HG02852 (cell line): Measurements from ENCODE around the gene RBM12.

ENCODE experiments used
- ATAC-seq: cut with Tn5 transposase; IDR thresholded peaks from one replicate; pipeline ENCODE4 v1.9.1; 2021; ENCODE audit warnings: mild to moderate bottlenecking, moderate library complexity; ENCODE audit not compliant: unreplicated experiment

RBM12 gene

GRCh38 chr20:35621560-35621946 is 43.1 kb downstream of the RBM12 start:
- ATAC-seq, result no peak

GRCh38 chr20:35620818-35621559 is 43.7 kb downstream of the RBM12 start:
- ATAC-seq, result no peak

GRCh38 chr20:35619196-35620095 is 45.3 kb downstream of the RBM12 start:
- peak; percentile 36 for ATAC-seq

- no peak for ATAC-seq
Observed at GRCh38 chr20:35618263-35619131, 46.2 kb downstream of the RBM12 start.

- ATAC-seq, result no peak
Observed at GRCh38 chr20:35617397-35618262, 47.1 kb downstream of the RBM12 start.

- ATAC-seq, result no peak
Observed at GRCh38 chr20:35616465-35617396, 48.0 kb downstream of the RBM12 start.

GRCh38 chr20:35615667-35616464 is 48.8 kb downstream of the RBM12 start, which contains the start of gene SPAG4:
Gene SPAG4, plus strand, starts transcription at chr20:35615829. Its CDS starts 175 bp downstream, at chr20:35616004.
- ATAC-seq, result peak; percentile 70

GRCh38 chr20:35611482-35611881 is 53.2 kb downstream of the RBM12 start:
- ATAC-seq, result peak; percentile 36

GRCh38 chr20:35610833-35611427 is 53.8 kb downstream of the RBM12 start:
- ATAC-seq, result no peak

- no peak for ATAC-seq
Observed at GRCh38 chr20:35607003-35607735, 57.5 kb downstream of the RBM12 start.

- no peak for ATAC-seq
Observed at GRCh38 chr20:35606127-35606526, 58.6 kb downstream of the RBM12 start.

GRCh38 chr20:35604449-35604747 is 60.3 kb downstream of the RBM12 start:
- ATAC-seq, result no peak

GRCh38 chr20:35603695-35604448 is 60.8 kb downstream of the RBM12 start:
- ATAC-seq, result no peak

GRCh38 chr20:35602851-35603495 is 61.7 kb downstream of the RBM12 start:
- ATAC-seq, result no peak

GRCh38 chr20:35601990-35602389 is 62.7 kb downstream of the RBM12 start:
- ATAC-seq, result no peak
